Retinal pigment epithelial cell (primary cell): Measurements from ENCODE around the gene TPM4.
A peak's percentile ranks its signal among the peaks of the same experiment; 100 is the strongest.

Source experiments
- DNase-seq: peaks from one replicate; pipeline ENCODE4 v3.0.0-alpha.2; 2010; ENCODE audit warnings: low read depth
- H3K4me3 ChIP-seq: 2 replicates; pipeline ENCODE4 v1.5.1; 2011; ENCODE audit warnings: mild to moderate bottlenecking, low read length, control low read depth, moderate library complexity
- CTCF ChIP-seq: conservative IDR thresholded peaks from 2 replicates; pipeline ENCODE4 v1.5.1; 2011; ENCODE audit warnings: low read depth, low read length, control low read depth, inconsistent platforms

Gene TPM4

GRCh38 chr19:16051254-16052025 lies 24.9 kb upstream of the TPM4 start:
- no peak overlapping the region for H3K4me3 ChIP-seq
- DNase-seq = no peak
- no peak for TF ChIP-seq CTCF

GRCh38 chr19:16052353-16052752 lies 23.9 kb upstream of the TPM4 start:
- H3K4me3 ChIP-seq = no peak overlapping the region
- DNase-seq = no peak
- TF ChIP-seq CTCF = no peak

- H3K4me3 ChIP-seq = no peak overlapping the region
- TF ChIP-seq CTCF = no peak
- no peak for DNase-seq
These were observed 19.2 kb upstream of the TPM4 start for GRCh38 chr19:16057062-16057461.

GRCh38 chr19:16060294-16060693 lies 16.0 kb upstream of the TPM4 start:
- DNase-seq = no peak
- H3K4me3 ChIP-seq = no peak overlapping the region
- no peak for TF ChIP-seq CTCF

- TF ChIP-seq CTCF = no peak
- DNase-seq = no peak
- no peak overlapping the region for H3K4me3 ChIP-seq
These were observed 14.4 kb upstream of the TPM4 start for GRCh38 chr19:16061943-16062342.

- no peak overlapping the region for H3K4me3 ChIP-seq
- peak; percentile 98 for TF ChIP-seq CTCF
- no peak for DNase-seq
These were observed 13.5 kb upstream of the TPM4 start for GRCh38 chr19:16062789-16063188.

- no peak for TF ChIP-seq CTCF
- DNase-seq = no peak
- no peak overlapping the region for H3K4me3 ChIP-seq
These were observed 11.9 kb upstream of the TPM4 start for GRCh38 chr19:16064209-16064889.
